Raji (cell line): Measurements from ENCODE around the gene NEDD4.

ENCODE experiments used
- POLR2A ChIP-seq: IDR thresholded peaks from 2 replicates; pipeline ENCODE4 v1.6.1; 2011; ENCODE audit warnings: low read depth, low read length, control low read depth; ENCODE audit not compliant: insufficient read depth

Gene NEDD4

DNA sequence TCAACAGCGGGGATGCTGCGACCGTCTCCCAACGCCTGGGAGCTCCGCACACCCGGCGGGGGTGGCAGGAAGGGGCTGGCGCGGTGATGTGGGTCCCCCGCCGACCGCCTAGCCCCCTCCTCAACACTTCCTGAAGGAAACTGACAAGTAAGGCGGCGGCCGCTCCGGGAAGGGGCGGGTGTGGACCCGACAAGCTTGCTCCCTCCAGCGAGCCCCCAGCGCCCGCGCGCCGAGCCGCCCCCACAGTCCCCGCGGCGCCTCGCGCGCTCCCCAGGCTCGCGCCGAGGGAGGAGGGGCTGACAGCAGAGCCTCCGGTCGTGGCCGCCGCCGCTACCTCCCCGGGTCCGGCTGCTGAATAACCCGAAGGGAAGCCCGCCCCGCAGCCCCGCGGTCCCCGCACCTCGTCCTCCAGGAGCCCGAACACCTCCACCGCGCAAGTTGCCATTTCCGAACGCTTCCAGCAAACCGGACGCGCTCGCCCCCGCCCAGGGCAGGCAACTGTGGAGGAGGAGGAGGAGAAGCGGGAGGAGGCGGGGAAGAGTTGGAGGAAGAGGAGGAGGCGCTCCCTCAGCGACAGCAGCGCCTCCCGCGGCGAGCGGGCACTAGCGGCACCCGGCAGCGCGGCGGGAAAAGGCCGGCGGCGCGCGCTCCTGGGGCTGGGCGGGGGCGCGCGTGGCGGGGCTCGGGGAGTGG lies at the start of gene NEDD4:
TSS of gene NEDD4 (minus strand) at position 502 of the 693 bp plus-strand sequence. CDS start at position 445, 57 bp downstream.
- TF ChIP-seq POLR2A = no peak

DNA sequence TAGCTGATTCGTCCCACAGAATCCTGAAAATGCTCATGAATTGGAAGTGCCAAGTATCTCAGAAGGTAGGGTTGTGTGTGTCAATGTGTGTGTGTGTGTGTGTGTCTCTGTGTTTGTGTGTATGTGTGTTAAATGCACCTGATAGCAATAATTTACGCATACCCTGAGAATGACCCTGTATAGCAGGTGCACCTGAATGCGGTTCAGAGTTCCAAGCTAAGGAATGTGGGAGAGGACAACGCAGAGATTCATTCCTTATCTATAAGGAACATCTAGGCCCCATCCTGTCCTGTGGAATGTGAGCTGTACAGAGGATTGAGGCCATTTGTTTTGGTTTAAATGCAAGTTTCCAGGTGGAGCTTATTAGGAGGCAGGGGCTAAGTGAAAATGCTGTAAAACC lies 49.1 kb upstream of the NEDD4 start:
- no peak for TF ChIP-seq POLR2A

DNA sequence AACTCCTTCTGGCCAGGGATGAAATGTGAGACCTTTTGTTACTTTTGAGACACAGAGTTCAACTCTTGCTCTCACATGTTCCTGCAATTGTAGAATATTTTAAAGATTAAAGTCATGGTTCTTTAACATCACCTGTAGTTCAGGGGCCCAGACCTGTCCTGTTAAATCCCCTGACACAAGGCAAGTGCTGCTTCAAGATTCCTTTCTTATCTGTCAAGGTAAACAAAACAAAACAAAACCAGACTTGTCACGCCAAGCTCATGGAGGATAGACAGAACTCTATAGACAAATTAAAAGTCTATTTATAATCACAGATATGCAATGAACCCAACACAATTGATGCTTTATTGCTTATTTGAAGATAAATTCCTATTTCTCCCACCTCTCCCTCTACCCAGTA lies 48.6 kb upstream of the NEDD4 start:
- no peak for TF ChIP-seq POLR2A

DNA sequence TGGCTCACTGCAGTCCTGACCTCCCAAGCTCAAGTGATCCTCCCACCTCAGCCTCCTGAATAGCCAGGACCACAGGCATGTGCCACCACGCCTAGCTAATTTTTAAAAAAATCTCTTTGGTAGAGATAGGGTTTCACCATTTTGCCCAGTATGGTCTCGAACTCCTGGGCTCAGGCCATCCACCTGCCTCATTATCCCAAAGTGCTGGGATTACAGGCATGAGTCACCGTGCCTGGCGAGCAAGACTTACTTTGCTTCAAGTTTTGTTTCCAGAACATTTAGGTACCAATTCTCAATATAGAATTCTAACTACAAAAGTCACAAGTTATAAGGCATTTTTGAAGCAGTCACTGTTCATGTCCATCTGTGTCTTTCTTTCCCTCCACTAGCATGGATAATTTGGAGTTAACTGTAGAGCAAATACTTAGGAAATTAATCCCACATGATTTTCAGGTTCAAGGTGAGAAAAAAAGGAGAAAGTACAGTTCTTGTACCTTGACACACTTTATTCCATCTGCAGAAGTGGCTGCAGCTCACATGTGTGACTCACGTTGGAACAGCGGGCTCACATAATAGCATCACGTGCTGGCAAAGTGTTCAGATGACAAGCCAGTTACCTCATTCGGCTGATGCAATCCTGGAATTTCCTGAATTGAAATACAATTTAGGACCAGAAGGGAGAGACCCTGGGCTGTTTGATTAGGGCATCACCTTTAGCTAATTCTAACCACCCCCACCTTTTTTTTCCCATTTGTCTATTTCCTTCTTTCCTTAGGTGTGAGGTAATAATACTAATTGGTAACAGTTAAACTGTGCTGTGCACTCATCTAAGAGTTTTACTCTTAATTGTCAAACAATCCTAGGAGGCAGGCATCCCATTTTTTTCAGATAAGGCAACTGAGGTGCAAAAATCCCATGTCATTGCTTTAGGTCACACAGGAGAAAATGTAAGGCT lies 46.9 kb upstream of the NEDD4 start:
- TF ChIP-seq POLR2A = no peak

DNA sequence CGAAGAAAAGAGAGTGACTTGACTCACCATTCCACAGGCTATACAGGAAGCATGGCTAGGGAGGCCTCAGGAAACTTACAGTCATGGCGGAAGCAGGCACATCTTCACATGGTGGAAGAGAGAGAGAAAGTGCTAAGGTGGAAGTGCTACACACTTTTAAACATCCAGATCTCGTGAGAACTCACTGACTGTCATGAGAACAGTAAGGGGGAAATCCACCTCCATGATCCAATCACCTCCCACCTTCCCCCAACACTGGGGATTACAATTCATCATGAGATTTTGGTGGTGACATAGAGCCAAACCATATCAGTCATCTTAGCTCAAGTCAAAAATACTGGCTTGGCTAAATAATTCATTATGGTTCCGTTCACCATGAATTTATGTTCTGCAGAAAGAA lies 45.3 kb upstream of the NEDD4 start:
- no peak for TF ChIP-seq POLR2A

DNA sequence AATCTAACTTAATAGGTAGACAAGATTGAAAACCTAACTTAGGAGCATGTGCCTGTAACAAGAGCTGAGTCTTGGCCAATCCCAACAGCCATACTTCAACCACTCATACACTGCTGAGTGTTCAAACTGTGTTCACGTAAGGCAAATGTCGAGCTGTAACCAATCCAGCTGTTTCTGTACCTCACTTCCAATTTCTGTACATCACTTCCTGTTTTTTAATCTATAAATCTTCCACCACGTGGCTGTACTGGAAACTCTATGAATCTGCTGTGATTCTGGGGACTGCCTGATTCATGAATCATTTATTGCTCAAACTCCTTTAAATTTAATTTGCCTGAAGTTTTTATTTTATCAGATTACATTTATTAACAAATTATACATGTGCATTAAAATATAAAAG lies 44.6 kb upstream of the NEDD4 start:
- no peak for TF ChIP-seq POLR2A

DNA sequence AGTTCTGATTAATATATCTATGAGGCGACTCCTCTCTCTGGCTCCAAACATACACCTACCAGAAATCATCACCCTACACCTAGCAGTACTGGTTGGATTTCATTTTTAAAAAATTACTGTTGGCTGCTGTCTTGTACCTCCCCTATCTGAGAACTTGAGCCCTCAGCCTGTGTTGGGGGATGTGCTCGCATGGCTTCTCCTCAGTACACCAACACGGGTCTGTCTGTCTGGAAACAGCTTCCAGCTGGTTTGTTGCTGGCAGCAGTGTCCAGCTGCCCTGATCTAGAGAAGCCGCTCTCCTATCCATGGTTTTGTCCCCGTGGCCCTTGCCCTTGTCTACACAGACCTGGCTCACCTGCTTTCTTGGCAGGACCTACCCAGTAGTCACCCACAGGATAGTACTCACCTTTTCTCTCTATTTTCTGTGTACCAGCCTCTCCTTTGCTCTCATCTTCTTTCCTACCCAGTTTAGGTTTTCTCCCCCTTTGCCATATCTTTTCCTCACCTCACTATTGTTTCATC lies 43.2 kb upstream of the NEDD4 start:
- TF ChIP-seq POLR2A = no peak

DNA sequence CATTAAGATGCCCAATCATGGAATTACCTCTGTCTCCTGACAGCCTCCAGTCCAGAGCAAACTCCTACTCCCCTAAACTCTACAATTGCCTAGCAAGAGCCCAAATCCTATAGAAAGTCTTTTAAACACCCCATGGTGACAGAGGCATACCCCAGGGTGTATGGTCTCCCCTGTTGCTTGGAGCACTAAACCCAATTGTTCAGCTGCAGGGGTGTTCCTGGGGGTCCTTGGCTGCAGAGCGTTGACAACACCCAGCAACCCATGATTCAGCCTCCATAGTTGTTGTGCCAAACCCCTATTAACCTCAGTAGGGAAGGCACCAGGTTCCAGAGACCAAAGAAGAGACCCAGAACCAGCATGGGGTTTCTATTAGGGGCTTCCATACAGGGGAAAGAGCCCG lies 41.8 kb upstream of the NEDD4 start:
- TF ChIP-seq POLR2A = no peak

DNA sequence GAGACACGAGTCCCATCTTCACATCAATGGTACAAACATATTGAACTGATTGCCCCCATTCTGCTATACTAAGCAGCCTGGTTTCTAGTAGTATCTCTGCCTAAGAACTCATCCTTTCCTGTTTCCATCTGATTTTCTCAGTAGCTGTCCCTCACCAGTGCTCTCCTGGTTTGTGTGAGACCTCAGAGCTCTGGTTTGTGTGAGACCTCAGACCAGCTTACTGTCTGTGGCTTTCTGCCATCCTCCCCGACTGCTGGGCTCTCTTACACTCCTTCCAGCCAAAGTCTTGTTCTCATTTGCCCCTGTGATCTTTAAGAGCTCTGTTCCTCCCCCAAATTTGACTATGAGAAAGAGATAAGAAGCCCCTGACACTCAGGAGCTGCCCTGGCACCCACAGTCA lies 41.1 kb upstream of the NEDD4 start:
- TF ChIP-seq POLR2A = no peak

DNA sequence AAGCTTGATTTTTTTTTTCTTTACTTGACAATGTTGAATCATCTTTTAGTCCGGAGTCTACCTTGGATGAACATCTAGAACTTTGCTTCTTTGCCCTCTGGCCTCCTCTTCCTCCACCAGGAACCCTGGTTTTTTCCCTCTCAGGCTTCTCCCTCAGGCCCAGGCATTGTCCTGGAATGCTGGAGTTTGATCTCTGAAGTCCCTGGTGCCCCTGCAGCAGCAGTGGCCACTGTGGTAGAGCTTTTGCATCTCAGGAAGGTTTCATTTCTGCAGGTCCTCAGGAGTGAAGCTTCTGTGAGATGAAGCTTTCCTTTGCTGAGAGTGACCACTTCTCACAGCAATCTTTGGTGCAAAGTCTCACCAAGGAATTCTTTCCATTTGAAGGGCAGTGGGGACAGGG lies 39.0 kb upstream of the NEDD4 start:
- no peak for TF ChIP-seq POLR2A

DNA sequence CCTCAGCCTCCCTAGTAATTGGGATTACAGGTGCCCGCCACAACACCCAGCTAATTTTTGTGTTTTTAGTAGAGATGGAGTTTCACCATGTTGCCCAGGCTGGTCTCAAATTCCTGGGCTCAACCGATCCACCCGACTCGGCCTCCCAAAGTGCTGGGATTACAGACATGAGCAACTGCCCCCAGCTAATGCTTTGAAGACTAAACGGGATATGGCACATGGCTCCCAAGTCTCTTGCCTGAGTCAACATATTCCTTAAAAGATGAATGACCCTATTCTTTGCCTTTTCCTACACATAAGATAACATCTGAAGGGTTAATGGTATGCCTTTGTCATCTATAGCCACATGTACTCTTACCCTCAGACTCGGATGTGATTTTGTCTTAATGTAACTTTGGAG lies 38.4 kb upstream of the NEDD4 start:
- TF ChIP-seq POLR2A = no peak

DNA sequence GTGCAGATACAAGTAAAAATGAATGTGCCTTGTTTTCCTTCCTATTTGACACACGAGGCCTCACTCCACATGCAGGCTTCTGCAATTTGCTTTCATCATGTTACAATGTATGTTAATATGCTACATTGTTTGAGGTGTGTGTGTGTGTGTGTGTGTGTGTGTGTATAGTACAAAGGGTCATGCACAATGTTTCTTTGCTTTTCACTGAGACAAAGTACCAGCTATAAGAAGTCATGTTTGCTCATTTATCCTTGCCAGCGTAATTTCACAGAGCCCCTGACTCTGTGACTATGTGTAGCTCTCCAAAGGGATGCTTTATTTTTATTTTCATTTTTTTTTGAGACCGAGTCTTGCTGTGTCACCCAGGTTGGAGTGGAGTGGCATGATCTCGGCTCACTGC lies 38.0 kb upstream of the NEDD4 start:
- TF ChIP-seq POLR2A = no peak

DNA sequence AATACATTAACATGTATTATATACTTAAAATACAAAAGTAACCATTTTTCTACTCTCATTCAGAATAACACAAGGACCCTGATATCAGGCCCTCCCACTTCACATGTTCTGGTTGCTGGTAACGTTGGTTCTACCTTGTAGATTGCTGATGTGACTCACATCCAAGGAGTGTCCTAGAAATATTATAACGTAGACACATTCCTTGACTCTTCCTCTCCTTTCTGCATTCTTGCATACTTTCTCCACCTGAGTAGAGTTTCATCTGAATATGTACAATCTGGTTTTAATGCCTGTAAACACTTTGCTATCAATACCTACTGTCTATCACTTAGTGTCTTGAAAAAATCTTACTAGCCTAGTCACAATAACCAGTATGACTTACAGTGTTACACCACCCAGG lies 35.0 kb upstream of the NEDD4 start:
- TF ChIP-seq POLR2A = no peak

DNA sequence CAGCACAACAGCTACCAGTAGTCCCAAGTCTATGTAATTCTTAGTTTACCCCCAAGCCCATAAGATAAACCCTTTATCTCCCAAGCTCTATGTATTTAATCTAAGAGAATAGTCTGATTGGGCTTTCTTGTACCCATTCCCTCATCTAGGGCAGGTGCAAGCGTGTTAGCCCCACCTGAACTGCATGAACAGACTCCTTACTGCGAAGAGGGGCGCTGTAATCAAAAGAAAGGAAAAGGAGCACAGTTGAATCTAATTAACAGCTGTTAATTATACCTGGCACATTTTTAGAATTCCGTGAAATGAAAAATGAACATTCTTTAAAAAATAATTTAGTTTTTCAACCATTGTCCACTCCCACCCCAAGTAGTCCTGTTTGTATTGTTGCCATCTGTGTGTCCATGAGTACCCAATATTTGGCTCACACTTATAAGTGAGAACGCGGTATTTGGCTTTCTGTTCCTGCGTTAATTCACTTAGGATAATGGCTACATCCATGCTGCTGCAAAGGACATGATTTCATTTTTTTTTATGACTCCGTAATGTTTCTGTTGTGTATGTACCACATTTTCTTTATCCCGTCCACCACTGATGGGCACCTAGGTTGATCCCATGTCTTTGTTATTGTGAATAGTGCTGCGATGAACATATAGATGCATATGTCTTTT lies 26.5 kb upstream of the NEDD4 start:
- no peak for TF ChIP-seq POLR2A

DNA sequence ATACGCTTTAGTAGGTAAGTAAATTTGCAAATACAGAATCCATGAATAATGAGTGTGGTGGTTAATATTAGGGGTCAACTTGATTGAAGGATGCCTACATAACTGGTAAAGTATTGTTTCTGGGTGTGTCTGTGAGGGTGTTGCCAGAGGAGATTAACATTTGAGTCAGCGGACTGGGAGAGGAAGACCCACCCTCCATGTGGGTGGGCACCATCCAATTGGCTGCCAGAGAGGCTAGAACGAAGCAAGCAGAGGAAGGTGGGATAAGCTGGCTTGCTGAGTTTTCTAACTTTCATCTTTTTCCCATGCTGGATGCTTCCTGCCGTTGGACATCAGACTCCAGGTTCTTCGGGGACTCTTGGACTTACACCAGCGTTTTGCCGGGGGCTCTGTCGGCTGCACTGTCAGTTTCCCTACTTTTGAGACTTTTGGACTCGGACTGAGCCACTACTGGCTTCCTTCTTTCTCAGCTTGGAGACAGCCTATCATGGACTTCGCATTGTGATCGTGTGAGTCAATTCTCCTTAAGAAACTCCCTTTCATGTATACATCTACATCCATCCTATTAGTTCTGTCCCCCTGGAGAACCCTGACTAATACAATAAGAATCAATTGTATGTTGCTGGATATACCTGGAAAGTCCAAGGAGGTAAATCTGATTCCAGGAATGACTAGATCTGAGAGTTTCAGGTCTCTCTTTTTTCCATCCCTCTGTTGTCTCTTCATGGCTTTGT lies 25.8 kb upstream of the NEDD4 start:
- TF ChIP-seq POLR2A = no peak
